Adrenal gland (tissue), 12 donors: ENCODE measurements around the gene MEIS1. TPM values are rescaled to one million over a fixed set of nuclear protein-coding genes. Genes with fewer than 3 reads are reported as not detected.

Experiments used
- DNase-seq, 7 donors: peaks; one replicate each; pipeline ENCODE4 v3.0.0-alpha.2; 2019 to 2020
- H3K27ac ChIP-seq, 5 donors: fragments of 200-600 bp; sonication (generic) in 4 of 5; 1 replicate in 3 of 5; 2 replicates in 2 of 5; pipeline versions ENCODE4 v1.5.1 to v1.8.0; 2016 to 2020; ENCODE audit warnings: mild to moderate bottlenecking in 1 of 5
- H3K27me3 ChIP-seq: fragments of 200-600 bp; 2 replicates; pipeline ENCODE4 v1.8.0; 2021
- H3K36me3 ChIP-seq, 2 donors: fragments of 200-600 bp; replicated peaks in 1 of 2; 1 replicate in 1 of 2; 2 replicates in 1 of 2; pipeline versions ENCODE4 v1.5.1 to v1.8.0; 2018 to 2022
- H3K4me1 ChIP-seq, 2 donors: fragments of 200-600 bp; replicated peaks in 1 of 2; 1 replicate in 1 of 2; 2 replicates in 1 of 2; pipeline versions ENCODE4 v1.5.1 to v1.8.0; 2018 to 2021
- H3K4me3 ChIP-seq, 4 donors: fragments of 200-600 bp; sonication (generic) in 3 of 4; one replicate each; pipeline ENCODE4 v1.5.1; 2016 to 2018
- H3K9me3 ChIP-seq, 3 donors: fragments of 200-600 bp; sonication (generic) in 1 of 3; replicated peaks in 1 of 3; 1 replicate in 2 of 3; 2 replicates in 1 of 3; pipeline versions ENCODE4 v1.5.1 to v1.8.0; 2016 to 2021
- CTCF ChIP-seq, 6 experiments: fragments of 450-650 bp in 4 of 6; fragments of 200-600 bp in 2 of 6; sonication (generic) in 1 of 6; IDR thresholded peaks; 1 replicate in 5 of 6; 2 replicates in 1 of 6; pipeline versions ENCODE4 v1.5.1 to v1.8.0; 2016 to 2021; ENCODE audit warnings: antibody characterized with exemption in 6 of 6, mild to moderate bottlenecking in 2 of 6, moderate library complexity in 1 of 6
- POLR2A ChIP-seq, 2 donors: fragments of 450-650 bp; IDR thresholded peaks; one replicate each; pipeline ENCODE4 v1.6.1; 2017; ENCODE audit warnings: antibody characterized with exemption in 2 of 2, mild to moderate bottlenecking in 2 of 2, moderate library complexity in 1 of 2
- WGBS, 4 donors: extraction: QIAGEN DNeasy Blood & Tissue Kit in 2 of 4; methylation state at CpG; one replicate each; pipeline versions ENCODE4 v1.1.5 to v1.1.7; 2013 to 2017; 5-methylcytosine and 5-hydroxymethylcytosine counted together
- intact Hi-C, 2 donors: fragments of 100-400 bp; cut with DNase I; formaldehyde crosslinking; loops; one replicate each; pipeline versions ENCODE4 v1.14.1 to v1.15.0; 2022 to 2023
- polyA plus RNA-seq, 3 donors: library from polyadenylated mRNA; stranded (reverse); fragments of 200-250 nt in 2 of 3; fragments of 350-450 nt in 1 of 3; fragmentation: Illumina TruSeq in 1 of 3; extraction: RNeasy Lipid Tissue Mini Kit (QIAGEN cat#74804) in 1 of 3; gene quantifications; one replicate each; pipeline ENCODE4 v1.2.3, GENCODE V29; 2013 to 2014
- total RNA-seq, 9 donors: library from RNA; depleted of rRNA in 4 of 9; stranded (reverse); fragments of >200 nt in 4 of 9; fragments of 120-200 nt in 1 of 9; fragmentation: NEBNext Ultra II Directional in 1 of 9; extraction: Animal tissue kit (Norgen Biotek cat#: 25700) in 1 of 9; gene quantifications; one replicate each; pipeline versions ENCODE4 v1.1.0 to v1.2.4, GENCODE V29; 2013 to 2023
- donor health status: healthy with polysubstance abuse.
- donor health status: Bipolar disorder and iron deficiency.
- donor health status: DM: yes; HTN: yes; CAD: no.
- donor health status: DM: no; HTN: no; CAD: no.
- donor health status: DM: no; HTN: no; CAD: no.
- donor health status: DM: yes; HTN: yes; CAD: no.

Gene MEIS1
- total and polyA plus RNA-seq, 12 donors = 56.3 to 257 (median 107) TPM

GRCh38 chr2:66441581-66442320, 6.8 kb downstream of the MEIS1 start:
- WGBS, 4 donors = 16 to 28% (median 23%) methylated on average over 6 of the region's 6 CpGs
- peak in 2 of 7 donors; percentile 17 to 20 for DNase-seq
- Histone ChIP-seq H3K9me3 (no peaks in the 10 kb centered on the region), H3K4me1 (peaks cover 4 to 14% of the 10 kb centered on the region in 2 donors), H3K27me3 (no peaks in the 10 kb centered on the region), H3K4me3 (peak overlapping the region in 3 of 4 donors; percentile 10 to 71 (median 41)), H3K36me3 (peaks cover 0 to 56% of the 10 kb centered on the region in 2 donors), H3K27ac (peak overlapping the region; percentile 10 to 96 (median 93))
- intact Hi-C loops = loop anchor here (5.0 kb wide), 1 partner anchor 251 kb away; no protein-coding TSS in a partner anchor
- TF ChIP-seq CTCF (IDR thresholded peaks at IDR 0.05) (no peak), POLR2A (IDR thresholded peaks at IDR 0.05) (no peak)

- Histone ChIP-seq H3K27me3 (no peaks in the 10 kb centered on the region), H3K4me3 (peak overlapping the region in 2 of 4 donors; percentile 21 to 71), H3K36me3 (peaks cover 0 to 56% of the 10 kb centered on the region in 2 donors), H3K9me3 (no peaks in the 10 kb centered on the region), H3K27ac (peak overlapping the region; percentile 44 to 96 (median 93)), H3K4me1 (peaks cover 4 to 23% of the 10 kb centered on the region in 2 donors)
- 22 to 27% (median 25%) methylated on average over 10 of the region's 10 CpGs for WGBS, 4 donors
- TF ChIP-seq CTCF (IDR thresholded peaks at IDR 0.05) (no peak), POLR2A (IDR thresholded peaks at IDR 0.05) (peak in 1 of 2 donors; percentile 5)
- intact Hi-C loops = loop anchor here (5.0 kb wide), 1 partner anchor 250 kb away; no protein-coding TSS in a partner anchor
- DNase-seq = no peak
Measured at GRCh38 chr2:66442516-66443185, 7.7 kb downstream of the MEIS1 start.

- no peaks in the 10 kb centered on the region for H3K27me3 ChIP-seq
- peaks cover 0 to 49% of the 10 kb centered on the region in 2 donors for H3K36me3 ChIP-seq
- peak in 5 of 7 donors; percentile 33 to 66 (median 45) for DNase-seq
- peaks cover 4 to 30% of the 10 kb centered on the region in 2 donors for H3K4me1 ChIP-seq
- no peaks in the 10 kb centered on the region for H3K9me3 ChIP-seq
- TF ChIP-seq CTCF (IDR thresholded peaks at IDR 0.05) (no peak), POLR2A (IDR thresholded peaks at IDR 0.05) (no peak)
- H3K4me3 ChIP-seq = peak overlapping the region in 2 of 4 donors; percentile 21 to 71
- H3K27ac ChIP-seq = peak overlapping the region; percentile 44 to 96 (median 93)
- intact Hi-C loops = loop anchor here (5.0 kb wide), 1 partner anchor 249 kb away; no protein-coding TSS in a partner anchor
- 14 to 25% (median 19%) methylated on average over 15 to 17 of the region's 17 CpGs for WGBS, 4 donors
Measured at GRCh38 chr2:66443186-66443978, 8.5 kb downstream of the MEIS1 start.
